GM19240 (cell line): ENCODE measurements around the gene CBR1.
"Not testable (repeated sequence)": the region's sequence is repeated elsewhere in the genome, so short reads cannot be mapped to it uniquely, and the experiment has no call there.

Experiments
- DNase-seq: peaks from one replicate; pipeline ENCODE4 v3.0.0; 2011; ENCODE audit warnings: low spot score; ENCODE audit not compliant: insufficient read length

The CBR1 gene

DNA sequence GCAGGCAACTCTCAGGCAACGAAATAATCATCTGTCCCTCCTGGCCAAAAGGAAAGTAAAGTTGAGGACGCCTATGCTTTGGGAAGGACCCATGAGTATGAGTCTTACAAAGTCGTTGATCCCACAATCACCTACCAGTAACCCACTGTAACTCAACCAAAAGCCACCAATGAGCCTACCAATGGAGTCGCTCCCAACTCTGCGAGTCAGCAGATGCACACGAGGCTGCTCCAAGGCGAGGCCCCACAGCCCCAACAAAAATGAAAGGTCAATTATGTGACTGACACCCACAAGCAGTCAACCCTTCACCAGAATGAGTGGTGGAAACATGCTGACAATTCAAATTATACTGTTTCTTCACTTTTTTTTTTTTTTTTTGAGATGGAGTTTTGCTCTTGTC, 21.5 kb upstream of the CBR1 start:
- DNase-seq: no peak

DNA sequence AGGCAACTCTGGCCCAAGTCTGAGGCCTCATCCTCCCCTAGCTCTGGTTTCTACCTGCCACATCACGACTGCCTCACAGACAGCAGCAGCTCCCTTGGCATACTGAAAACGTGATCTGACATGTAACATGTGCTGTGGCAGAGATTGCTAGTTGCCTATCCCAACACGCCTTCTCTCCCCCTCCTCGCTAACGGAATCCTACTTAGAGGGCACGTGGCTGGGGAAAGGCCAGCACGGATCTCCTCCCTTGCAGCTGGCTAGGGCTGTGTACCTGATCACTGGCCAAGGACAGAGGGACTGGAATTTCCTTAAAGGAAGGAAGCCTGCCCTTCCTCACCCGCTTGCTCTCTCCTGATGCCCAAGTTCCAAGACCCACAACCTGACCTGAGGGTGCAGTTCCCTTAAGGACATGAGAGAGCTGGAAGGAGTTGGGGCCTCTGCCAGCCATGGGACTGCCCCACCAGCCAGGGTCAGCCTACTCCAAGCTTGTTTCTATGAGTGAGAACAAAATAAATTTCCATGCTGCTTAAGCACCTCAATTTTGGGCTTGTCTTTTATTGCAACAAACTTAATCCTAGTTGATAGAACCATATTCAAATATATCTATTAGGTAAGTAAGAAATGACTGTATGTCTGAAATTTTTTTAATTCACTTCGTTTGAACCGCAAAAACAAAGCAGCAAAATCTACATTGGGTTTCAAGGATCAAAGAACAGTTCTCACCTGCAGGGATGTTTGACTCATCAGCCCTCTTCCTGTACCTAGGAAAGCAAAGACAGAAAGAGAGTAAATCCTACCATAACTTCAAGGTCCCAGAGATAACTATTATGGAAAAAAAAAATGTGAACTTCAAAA, 16.7 kb upstream of the CBR1 start:
- no peak for DNase-seq

DNA sequence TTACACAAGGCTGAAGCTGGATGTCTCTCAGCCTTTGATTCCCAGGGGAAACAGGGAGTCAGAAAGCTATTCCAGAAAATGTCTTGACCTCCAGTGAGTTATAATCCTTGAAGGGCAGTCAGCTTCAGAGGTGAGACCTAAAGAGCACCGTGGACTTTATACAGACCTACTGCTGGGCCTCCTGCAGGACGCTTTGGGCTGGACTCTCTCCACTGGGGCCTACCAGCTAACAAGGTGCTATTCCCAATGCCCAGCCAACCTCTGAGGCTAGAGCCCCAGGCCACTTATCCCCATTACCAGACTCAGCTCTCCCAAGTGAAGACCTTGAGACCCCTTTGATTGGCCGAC, 16.1 kb upstream of the CBR1 start:
- DNase-seq: no peak

DNA sequence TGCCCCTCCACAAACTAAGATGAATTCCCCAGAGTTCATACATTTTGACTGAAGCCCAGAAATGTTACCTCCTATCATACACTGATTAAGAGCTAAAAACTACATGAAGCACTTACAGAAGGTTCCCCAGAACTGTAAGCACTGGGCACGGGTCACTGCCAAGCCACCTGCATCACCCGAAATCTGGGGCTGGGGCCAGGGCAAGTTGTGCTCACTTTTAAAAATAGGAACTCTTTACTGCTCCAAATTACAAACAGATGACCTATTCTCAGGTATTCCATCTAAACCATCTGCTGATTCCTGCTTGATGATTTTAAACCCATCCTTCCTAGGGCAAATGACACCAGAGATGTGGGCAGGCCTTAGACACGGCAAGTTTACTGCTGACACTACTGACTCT, 14.3 kb upstream of the CBR1 start:
- DNase-seq: no peak

DNA sequence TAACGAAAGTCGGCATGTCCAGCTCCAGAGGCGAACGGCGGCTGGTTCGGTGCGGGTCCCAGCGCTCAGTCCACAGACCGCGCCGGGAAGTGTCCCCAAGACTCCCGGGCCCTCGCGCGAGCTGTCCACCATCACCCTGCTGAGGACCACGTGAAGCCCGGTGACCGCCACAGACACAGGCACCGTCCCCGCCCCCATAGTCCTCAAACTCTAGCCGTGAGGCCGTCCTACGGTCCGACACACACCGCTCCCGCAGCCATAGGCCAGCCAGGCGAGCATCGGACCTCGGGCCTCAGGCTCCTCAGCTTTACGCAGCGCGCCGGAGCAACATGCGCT, 10.0 kb upstream of the CBR1 start:
- no peak for DNase-seq

DNA sequence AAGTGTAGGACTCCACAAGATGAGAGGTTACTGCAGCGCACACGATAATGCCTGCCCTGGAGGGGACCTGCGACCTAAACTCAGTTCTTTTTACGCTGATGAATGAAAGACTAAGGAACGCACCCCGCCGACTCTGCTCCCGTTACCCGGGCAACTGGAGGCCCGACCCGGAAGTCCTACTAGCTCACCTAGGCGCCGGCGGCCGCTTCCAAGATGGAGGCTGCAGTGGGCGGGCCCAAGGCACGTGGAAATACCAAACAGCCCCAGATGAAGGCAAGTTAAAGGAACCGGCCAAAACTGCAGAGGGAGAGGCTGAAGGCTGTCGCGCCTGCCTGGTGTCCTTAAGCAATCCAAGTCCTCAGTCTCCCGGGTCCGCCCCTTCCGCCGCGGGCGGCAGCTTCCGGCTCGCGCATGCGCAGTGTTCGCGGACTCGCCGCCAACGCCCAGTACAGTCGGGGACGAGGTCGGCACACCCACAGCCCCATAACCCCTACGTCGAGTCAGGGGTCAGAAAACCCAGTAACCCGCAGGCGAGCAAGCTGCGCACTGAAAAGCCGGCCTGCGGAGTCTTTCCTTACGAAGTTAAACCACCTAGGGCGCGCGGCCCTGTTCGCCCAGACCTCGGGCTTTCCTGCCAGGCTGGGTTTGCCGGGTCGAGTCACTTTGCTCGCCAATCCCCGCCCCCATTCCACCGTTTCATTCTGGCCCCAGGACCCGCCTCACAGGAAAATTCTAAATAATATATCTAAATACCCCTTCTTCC, 9.5 kb upstream of the CBR1 start, which contains the start of gene SETD4:
Gene SETD4 (minus strand): TSS at position 368 of the 763 bp plus-strand sequence. CDS start 1,638 bp downstream, outside the sequence.
- peak; percentile 92 for DNase-seq

DNA sequence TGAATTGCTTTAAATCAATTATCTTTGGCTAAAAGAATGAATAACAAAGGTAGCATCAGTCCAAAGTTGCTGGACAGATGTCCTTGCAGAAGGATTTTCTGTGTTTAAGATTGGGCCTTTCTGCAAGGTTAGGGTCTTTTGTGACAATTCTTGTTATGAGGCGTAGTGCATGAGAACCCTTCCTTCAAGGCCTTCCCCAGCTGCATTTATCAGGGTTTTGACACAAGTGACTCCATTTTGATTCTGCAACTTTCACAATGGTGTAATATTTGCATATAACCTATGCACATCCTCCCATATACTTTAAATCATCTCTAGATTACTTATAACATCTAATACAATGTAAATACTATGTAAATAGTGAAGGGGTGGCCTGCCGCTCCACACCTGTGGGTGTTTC, 8.4 kb upstream of the CBR1 start:
- no peak for DNase-seq

DNA sequence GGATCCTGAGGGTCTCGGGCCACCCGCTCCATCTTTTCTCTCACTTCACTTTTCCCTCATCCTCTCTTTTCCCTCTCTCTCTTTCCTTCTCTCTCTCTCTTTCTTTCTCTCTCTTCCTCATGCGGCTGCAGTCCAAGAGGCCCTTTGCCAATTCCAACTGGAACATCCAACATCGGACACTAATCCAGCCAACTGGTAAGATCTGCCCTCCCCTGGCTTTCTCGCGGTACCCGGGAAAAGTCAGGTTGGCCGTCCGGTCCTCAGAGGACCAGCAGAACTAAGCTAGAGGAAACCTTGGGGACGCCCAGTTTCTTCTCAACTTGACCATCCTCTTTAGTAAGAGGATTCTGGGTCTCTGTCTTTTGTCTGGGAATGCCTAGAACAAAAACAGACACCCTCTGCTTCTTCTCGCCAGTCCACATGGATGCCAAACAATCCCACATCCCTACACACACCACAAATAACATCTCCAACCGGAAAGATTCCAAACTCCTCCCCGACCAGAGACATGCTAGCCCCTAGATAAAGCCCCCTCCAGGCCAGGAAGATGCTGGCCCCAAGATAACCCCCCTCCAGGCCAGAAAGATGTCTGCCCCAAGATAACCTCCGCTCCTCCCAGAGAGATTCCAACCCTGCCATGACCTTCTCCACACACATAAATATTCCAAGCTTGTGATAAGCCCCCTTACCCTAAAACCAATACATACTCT, 6.3 kb upstream of the CBR1 start:
- DNase-seq: no peak

DNA sequence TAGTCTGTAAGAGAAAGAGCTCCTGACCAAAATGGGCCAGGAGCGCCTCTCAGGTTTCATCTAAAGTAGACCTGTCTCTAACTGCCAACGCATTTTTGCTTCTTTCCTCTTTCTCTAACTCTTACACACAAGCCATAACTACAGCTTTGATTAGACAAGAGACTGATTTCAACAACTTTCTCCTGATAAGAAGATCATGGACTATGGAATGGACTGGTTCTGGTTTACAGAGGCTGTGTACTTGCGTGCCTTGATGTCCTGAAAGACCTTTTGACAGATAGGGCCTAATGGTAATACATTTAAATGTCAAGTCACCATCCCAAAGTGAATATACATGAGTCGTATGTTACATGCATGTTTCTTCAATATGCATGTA, 5.8 kb upstream of the CBR1 start:
- DNase-seq: no peak

DNA sequence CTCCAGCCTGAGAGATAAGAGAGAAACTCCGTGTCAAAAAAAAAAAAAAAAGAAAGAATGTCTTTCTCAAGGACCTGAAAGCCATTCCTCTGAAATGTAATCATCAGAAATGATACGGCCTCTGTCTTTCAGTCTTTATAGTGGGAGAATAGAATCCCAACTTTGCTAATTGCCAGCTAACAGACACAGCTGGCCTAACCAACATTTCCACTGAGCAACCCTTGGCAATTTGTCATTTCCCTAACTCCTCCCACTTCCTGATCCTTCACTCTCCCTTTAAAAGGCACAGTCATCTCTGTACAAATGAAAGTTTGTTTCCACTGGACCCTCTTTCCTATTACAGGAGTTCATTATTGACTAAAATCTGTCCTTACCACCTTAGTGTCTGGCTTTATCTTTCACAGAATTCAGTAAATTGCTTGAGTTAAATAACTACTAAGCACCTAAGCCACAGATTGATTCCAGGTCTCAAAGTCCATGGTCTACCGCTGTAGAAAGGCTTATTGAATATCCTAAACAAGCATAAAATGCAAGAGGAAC, 4.3 kb upstream of the CBR1 start:
- DNase-seq: no peak

DNA sequence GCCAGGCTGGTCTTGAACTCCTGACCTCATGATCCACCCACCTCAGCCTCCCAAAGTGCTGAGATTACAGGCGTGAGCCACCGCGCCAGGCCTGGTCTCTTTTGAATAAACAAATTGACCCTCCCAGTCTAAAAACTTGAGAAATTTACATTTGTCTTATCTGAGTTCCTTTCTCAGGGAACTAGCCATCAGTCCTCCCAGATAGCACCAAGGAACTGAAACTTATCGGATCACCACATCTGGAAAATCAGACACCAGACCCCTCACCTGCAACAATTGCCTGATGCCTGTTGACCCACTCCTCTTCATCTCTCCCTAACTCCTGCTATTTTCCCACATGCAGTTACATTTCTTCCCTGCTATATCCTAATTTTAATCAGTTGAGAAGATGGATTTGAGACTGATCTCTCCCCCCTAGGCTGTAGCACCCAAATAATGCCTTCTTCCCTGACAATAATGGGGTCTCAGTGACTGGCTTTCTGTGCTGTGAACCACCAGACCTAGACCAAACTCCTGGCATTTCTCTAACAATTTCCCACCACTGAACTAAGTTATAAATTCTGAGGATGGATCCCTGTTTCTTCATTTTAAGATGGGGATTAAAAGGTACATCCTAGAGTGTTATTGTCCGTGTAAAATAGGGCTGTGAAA, 951 bp upstream of the CBR1 start:
- no peak for DNase-seq

DNA sequence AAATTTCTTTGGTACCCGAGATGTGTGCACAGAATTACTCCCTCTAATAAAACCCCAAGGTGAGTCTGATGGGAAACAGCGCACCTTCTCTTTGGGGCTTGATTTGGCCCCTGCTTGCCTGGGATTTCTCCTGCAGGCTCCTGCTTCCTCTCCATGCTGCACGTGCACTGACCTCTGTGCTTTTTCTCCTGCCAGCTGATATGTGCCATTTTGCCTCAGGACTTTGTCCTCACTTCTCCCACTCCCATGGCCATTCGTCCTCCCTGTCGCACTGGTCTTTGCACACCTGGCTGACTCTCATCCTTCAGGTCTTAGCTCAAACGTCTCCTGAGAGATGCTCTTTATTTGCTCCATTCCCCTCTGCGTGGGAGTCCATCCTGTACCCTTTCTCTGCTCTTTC, 1.2 kb downstream of the CBR1 start:
- no peak for DNase-seq

DNA sequence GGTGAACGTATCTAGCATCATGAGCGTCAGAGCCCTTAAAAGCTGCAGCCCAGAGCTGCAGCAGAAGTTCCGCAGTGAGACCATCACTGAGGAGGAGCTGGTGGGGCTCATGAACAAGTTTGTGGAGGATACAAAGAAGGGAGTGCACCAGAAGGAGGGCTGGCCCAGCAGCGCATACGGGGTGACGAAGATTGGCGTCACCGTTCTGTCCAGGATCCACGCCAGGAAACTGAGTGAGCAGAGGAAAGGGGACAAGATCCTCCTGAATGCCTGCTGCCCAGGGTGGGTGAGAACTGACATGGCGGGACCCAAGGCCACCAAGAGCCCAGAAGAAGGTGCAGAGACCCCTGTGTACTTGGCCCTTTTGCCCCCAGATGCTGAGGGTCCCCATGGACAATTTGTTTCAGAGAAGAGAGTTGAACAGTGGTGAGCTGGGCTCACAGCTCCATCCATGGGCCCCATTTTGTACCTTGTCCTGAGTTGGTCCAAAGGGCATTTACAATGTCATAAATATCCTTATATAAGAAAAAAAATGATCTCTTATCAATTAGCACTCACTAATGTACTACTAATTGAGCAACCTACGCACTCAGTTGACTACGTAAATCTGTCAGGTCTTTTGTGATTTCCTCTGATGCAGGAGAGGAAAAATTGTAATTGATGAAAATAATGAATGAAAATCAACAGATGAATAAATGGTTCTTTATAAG, 2.8 kb downstream of the CBR1 start:
- DNase-seq: no peak

DNA sequence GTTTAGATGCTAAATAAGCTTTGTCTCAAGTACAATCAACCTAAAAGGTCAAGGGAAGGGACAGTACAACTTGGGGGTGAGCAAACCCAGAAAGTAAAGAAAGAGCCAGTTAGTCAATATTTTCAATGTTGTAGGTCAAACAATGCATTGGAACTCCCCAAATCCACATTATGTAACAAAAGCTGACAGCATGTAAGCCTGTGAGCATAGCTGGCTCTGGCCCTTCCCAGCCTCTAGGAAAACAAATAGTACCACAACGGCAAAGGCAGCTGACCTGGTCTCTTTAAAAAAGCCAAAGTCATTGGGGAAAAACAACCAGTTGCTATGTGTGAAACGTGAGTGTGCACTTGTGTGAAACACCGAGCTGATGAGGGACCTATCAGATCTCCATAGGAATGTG, 3.4 kb downstream of the CBR1 start:
- no peak for DNase-seq

DNA sequence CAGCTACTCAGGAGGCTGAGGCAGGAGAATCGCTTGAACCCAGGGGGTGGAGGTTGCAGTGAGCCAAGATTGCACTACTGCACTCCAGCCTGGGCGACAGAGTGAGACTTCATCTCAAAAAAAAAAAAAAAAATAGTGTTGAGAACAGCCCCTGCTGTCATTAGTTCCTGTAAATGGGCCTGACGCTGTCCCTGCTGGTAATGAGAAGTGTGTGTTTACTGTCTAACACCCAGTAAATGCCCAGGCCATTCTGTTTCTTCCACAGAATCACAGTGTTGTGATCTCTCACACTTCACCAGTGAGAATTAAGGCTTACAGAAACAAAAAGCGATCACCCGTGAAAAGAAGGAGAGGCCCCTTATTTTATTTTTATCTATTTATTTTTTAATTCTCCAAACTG, 4.1 kb downstream of the CBR1 start:
- not testable (repeated sequence) for DNase-seq

DNA sequence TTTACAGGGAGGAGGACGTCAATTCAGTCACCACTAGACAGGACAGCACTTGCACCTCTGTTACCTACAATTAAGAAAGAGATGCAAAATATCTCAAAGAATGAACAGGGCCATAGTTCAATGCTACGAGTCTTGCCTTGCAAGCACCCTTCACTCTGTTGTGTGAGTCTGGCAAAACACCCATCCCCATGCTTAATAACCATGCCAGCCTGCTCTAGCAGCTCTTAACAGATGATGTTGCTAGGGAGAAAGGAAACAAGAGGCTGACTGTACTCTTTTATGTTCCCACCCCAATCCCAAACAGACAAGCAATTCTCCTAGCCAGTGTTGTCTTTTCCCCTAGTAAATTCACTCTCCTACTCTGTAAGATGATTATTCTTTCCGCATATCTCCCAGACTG, 5.3 kb downstream of the CBR1 start:
- DNase-seq: no peak

DNA sequence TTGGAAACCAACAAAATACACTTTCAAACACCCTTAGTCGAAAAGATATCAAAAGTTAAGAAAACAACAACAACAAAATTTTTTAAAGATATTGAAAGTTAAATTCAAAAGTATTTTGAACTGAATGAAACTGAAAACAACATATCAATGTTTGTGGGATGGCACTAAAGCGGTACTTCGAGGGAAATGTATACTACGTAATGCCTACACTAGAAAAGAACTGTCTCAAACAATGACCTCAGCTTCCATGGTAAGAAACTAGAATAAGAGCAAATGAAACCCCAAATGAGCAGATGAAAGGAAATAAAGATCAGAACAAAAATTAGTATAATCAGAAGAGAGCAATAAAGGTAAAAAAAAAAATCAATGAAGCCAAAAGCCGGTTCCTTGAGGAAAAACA, 6.1 kb downstream of the CBR1 start:
- no peak for DNase-seq

DNA sequence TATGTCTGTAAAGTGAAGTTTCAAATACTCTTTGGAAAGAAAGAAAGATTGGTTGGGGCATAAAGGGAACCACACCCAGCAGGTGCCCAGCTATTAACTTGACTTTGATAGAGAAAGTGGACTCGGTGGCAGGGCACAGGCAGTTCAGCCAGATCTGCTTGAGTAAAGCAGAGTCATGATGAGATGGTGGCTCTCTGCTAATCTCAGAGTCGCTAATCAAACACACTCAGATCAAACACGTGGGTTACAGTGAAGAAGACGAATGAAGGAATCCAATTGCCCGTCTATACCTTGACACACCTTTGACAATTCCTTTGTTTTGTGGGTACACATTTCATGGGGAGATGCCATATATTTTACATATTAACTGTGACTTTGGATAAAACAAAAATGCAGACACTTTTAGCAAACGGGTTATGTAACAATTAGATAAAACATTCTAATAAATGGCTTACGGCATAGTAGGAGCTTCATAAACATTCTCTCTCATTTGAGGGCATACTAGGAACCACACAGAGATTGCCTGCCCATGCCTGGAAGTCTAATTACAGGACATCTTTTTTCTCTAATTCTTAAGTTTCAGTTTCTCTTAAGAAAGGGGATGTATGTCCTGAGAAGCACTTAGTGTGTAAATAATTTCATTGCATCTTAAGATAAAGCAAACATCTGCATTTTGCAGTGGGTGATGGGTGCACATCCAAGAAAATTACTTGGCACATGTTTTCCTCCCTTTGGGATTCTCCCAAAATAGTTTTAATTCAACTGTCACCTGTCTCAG, 7.2 kb downstream of the CBR1 start:
- DNase-seq: no peak

DNA sequence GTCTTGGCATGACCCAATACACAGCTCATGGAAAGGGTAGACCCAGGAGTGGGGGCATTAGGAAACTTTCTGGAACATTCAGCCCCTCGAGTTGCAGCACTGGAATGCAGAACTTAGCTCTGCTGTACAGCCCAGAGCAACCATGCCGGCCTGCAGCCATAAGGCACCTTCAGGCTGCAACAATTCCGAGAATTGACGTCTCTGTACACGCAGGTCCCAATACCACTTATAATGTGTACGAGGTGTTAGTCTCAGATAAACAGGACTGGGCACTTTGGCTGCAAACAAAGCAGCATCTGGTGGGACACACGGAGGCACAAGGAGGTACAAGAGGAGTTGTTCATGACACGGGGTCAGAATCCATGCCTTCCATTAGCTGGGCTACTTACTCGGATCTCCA, 7.9 kb downstream of the CBR1 start:
- no peak for DNase-seq

DNA sequence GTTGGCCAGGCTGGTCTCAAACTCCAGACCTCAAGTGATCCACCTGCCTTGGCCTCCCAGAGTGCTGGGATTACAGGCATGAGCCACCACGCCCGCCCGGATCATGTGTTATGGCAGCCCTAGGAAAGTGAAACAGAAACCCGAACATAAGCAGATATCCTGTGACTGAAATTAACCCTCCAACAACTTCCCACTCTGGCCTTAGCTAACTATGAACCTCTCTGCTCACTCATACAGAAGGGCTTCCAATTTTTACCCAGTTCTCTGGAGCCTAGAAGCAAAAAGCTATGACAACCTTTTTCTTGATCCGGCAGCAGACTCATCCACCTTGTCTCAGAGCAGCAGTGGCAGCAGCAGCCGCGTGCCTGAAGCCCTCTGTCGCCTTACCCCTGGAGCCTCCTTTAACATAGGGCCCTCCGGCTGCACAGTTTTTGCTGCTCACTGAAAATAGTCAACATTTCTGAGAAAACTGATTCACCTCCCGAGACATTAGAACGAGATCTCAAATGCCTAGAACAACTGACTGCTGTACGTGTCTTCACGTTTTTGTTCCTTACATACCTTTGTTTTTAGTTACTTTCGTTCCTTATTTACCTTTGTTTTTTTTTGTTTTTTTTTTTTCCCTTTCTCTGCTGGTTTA, 9.3 kb downstream of the CBR1 start:
- DNase-seq: no peak
